NCI-H2171 (cell line): ENCODE data around the gene USP24.

Source experiments
- DNase-seq: peaks from one replicate; lab custom pipeline; 2025; lab: John Stamatoyannopoulos, UW

Gene USP24, protein sequence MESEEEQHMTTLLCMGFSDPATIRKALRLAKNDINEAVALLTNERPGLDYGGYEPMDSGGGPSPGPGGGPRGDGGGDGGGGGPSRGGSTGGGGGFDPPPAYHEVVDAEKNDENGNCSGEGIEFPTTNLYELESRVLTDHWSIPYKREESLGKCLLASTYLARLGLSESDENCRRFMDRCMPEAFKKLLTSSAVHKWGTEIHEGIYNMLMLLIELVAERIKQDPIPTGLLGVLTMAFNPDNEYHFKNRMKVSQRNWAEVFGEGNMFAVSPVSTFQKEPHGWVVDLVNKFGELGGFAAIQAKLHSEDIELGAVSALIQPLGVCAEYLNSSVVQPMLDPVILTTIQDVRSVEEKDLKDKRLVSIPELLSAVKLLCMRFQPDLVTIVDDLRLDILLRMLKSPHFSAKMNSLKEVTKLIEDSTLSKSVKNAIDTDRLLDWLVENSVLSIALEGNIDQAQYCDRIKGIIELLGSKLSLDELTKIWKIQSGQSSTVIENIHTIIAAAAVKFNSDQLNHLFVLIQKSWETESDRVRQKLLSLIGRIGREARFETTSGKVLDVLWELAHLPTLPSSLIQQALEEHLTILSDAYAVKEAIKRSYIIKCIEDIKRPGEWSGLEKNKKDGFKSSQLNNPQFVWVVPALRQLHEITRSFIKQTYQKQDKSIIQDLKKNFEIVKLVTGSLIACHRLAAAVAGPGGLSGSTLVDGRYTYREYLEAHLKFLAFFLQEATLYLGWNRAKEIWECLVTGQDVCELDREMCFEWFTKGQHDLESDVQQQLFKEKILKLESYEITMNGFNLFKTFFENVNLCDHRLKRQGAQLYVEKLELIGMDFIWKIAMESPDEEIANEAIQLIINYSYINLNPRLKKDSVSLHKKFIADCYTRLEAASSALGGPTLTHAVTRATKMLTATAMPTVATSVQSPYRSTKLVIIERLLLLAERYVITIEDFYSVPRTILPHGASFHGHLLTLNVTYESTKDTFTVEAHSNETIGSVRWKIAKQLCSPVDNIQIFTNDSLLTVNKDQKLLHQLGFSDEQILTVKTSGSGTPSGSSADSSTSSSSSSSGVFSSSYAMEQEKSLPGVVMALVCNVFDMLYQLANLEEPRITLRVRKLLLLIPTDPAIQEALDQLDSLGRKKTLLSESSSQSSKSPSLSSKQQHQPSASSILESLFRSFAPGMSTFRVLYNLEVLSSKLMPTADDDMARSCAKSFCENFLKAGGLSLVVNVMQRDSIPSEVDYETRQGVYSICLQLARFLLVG (N-terminal part only)

DNA sequence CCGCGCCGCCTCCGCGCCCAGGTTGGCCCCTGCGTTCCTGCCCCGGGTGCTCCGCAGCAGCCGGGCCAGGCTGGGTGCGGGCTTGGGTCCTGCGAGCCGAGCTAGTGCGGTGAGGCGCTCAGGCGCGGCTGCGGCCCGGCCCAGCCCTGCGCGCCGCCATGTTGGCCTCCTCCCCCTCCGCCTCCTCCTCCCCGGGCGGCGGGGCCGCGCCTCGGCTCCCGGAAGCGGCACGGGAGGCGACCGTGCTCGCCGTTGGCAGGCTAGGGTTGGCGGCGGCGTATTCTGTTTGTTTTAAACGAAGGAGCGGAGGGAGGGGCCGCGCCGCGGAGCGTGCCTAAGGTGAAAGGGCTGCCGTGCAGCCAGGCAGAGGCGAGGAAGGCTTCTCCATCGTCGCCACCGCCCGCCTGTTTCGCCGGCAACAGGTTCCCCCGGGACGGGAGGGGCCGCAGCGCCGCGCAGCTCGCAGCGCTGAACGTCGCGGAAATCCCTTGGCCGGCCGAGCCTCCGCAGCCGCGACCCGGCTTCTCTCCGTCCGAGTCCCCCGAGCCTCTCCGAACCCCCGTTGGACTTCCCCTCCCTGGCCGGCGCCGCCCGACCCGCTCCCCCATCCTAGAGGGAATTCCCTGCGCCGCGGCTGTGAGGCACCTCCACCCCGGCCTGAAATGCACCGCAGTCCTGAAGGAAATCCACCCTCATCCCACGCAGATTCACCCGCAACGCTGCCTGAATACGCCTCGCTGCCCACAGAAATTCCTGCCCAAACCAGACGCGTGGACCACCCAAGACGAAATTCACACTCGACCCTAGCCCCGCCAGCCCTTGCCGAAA lies at the start of gene USP24:
Gene USP24 (minus strand): TSS at position 171 of the 828 bp plus-strand sequence. CDS start 251 bp downstream, outside the sequence.
- peak; percentile 70 for DNase-seq

DNA sequence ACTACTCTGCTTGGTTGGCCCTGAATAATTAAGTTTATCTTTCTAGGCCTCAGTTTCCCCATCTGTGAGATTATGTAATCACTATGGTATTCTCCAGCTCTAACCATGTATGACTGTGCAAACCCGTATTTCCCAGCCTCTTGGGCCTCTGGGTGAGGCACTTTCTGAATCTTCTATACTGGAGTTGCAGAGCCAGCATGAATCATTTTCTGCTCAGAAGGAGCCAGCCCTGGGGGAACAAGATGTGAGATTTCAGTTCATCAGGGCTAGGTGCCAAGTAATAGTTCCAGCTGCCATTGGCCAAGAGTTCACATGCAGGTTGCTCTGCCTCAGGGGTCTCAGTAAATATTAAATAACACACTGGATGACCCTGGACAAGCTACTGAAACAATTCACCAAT lies 47.7 kb upstream of the USP24 start:
- DNase-seq, result no peak

DNA sequence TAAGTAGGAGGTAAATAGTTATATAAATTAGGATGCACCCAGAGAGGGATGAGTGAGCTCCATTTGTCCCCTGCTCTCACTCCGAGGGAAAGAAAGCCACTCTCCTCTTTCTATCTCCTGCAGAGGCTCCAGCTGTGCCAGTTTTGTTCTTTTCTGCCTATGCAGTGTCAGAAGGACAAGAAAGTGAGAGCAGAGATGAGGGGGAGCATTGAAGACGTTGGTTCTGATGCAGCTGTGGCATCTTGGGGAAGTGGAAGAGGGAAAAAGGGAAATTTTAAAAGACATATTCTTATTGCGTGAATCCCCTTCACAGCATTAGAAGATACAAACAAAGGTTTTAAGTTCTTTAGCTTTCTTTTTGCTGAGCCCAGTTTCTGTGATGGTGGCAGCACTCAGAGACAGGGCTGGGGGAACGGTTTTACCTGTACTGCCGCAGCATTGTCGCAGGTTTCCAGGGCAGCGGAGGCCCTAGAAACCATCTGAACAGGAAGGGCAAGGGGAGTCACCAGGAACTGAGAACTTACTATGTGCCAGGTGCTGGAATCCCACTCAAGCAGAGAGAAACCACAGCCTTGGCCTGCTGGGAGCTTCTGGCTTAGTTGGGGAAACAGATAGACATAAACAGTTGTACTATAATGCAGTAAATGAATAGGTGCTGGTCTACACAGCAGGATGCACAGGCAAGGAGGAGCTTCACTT lies 44.9 kb upstream of the USP24 start:
- no peak for DNase-seq

DNA sequence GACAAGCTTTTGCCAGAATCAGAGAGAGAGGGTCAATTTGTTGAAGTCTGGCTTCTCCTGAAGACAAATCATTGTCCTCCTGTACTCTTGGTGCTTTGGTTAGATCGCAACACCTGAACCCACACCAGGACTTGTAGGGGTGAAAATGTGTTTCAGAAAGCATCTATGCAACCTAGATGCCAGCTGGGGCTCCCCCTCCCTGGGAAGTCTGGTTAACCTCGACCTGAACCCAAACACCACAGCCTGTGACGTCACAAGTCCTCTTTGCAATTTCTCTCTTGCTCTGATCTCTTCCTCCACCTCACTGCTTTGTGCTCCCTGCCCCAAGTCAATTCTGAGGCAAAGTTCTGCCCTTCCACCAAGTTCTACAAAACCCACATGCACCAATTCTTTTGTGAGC lies 42.8 kb upstream of the USP24 start:
- no peak for DNase-seq

DNA sequence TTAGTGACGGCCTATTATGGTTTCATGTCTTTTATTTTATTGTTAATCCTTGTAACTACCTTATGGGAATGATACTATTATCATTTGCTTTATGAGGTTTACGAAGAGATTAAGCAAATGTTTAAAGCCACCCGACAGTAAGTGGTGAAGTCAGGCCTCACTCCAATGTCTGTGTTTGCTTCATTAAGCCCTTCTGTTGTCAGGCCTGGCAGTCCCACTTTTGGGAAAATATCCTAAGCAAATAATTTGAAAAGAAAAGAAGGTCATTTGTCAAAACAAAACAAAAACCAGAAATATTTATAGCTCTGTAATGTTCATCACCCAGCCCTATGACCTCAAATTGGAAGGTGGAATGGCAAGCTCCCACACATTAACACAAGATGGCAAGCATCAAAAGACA lies 40.7 kb upstream of the USP24 start:
- no peak for DNase-seq

DNA sequence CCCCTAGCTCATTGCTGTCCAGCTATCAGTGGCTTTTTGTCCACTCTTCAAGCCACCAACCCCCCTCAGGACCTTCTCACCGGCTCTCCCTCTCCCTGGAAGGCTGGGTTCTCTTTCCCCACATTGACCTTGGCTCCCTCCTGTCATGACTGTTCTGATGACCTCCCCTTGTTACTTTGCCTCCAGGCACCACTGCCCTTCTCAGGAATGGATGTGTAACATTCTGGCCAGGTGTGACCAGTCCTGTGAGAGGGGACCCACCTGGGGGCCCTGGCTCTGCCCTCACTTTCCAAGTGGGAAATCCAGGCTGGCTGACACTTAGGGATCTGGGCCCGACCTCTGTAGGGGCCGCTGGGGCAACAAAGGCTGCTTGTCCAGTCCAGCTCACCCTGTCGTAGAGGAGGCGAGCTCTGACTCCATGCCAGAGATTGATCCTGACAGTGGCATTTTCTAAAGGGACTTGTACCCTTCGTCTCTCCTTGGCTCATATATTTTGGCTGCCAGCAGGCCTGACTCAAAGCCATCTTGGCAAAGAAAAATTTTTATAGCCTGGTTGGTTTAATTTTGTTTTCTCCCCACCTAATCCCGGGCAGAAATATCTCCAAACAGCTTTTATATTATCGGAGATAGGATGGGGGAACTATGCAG lies 37.9 kb upstream of the USP24 start:
- no peak for DNase-seq

DNA sequence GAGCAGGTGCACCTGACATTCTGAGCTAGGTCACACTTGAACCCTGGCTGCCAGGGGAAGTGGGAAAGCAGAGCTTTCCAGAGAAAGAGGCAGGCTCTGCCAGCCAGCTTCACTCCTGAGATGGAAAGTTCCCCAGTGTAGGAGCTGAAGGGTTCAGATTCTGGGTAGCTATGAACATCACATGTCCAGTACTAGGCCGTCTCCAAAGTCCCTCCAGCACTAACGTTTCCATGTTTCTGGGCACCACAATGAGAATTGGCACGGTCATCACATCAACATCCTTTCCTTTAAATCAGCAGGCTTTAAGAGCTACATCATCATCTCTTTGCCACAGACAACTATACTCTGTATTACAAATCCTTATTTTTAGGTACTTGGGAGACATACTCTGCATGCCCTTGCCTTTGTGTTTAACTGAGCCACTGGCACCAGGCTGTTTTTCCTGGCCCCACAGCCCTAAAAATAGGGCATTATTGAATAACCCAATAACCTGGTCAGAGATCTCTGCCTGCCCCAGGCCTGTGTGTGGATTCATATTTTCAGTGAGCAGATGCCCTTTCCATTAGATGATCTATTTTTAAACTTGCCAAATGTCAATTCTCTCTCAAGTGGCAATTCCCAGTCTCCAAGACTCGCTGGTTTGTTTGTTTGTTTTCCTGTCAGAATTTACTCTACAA lies 35.4 kb upstream of the USP24 start:
- peak; percentile 5 for DNase-seq

DNA sequence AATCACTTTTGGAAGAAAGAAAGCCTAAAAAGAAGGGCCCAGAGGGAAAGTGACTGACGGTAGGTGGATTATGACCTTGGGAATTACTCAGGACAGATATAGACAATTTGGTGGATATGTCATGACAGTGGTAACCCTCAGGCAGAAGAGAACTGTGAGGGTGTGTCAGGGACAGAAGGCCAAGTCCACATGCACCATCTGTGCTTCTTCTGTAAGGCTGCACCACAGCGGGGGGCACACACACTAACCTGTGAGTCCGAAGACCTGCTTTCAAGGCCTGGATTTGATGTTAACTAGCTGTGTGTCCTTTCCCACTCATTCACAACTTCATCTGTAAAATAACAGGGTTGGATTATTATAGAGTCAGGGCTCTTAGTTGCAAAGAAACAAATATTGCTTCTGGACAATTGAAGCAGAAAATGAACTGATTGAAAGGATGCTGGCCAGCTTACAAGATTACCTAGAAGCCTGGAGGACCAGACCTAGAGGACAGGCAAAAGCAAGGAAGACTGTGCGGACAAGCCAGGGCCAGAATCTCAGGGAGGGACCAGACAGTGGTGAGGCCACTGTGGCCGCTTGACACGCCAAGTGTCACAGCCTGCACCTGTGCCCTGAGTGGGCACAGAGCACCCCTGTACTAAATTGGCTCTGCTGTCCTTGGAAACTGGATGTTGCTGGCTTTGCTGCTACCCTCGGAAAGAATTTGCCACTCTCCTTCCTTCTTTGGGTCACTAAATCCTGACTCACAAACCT lies 34.7 kb upstream of the USP24 start:
- DNase-seq, result peak; percentile 11

DNA sequence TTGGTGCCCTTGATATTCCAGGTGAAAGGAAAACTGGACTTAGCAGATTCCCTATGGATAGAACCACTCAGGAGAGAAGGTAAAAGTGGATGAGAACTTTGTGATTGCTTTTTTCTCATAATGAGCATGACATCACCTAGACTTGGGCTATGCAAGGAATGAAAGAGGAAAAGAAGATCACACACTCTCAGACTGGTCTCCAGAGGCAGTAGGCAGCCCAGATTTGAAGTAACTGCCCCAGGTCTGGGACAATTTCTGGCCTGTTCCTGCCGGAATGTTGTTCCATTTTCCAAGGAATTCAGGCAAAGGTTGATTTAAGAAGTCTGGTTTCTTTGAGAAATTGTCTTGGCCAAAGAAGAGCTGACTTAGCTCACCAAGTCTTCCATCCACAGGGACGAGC lies 31.7 kb upstream of the USP24 start:
- no peak for DNase-seq

DNA sequence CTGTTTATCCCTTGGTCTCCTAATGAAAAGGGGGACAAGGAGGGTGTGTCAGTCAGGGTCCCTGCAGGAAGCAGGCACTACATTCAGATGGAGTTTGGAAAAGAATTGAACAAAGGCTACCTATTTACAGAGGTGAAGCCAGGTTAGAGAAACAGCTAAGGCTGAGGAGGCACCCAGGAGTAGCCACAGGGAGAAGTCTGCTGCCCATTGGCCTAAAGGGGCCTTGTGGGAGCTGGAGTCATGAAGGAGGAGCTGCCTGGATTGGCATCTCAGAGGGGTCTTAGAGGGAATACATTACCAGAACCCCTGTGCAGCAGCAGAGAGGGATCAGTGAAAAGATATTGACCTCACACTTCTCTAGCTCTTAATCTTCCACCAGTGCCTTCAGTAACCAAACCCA lies 31.2 kb upstream of the USP24 start:
- no peak for DNase-seq

DNA sequence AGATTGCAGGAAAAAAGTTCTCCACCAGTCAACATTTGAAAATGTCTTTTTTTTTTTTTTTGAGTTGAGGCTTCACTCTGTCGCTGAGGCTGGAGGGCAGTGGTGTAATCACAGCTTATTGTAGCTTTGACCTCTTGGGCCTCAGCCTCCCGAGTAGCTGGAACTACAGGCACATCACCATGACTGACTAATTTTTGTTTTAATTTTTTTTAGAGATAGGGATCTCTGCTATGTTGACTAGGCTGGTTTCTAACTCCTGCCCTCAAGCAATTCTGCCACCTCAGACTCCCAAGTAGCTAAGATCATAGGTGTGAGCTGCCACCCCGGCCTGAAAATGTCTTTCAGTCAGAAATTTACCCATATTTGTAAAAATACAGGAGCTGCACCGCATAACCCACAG lies 30.6 kb upstream of the USP24 start:
- DNase-seq, result no peak

DNA sequence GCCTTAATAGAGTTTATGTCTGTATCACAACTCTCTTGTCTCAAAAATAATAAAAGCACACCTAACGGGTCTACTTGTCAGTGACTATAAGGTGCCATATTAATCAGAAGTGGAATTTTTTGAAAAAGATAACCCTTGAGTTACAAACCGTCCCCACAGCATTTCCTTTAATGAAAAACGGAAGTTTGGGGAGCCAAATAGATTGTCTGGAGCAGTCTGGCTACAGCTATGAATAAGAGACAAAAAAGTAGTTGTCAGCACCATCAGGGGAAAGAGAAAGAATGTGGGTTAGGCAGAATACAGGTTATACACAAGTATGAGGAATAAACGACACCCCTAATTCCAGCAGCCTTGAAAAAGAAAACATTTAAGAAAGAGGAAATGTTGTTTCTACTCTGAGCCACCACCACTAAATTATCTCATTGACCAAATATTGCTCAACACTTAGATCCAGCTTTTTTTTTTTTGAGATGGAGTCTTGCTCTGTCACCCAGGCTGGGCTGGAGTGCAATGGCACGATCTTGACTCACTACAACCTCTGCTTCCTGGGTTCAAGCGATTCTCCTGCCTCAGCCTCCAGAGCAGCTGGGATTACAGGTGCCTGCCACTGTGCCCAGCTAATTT lies 29.4 kb upstream of the USP24 start:
- DNase-seq, result no peak

DNA sequence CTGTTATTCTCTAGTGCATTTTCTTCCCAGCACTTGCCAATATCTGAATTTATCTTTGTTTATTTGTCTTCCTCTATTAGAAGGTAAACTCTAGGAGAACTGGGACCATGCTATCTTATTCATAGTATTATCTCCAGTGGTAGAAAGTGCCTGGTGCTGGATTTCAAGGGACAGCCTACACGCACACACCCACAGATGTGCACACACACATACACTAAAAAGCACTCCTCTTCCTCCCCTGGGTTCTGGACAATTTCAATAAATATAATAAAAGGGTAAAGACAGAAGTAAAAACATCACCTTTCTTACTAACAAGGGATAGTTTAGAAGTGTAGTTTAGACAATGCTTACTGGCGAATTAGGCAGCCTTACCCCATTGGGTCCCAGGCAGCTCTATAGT lies 28.5 kb upstream of the USP24 start:
- no peak for DNase-seq

DNA sequence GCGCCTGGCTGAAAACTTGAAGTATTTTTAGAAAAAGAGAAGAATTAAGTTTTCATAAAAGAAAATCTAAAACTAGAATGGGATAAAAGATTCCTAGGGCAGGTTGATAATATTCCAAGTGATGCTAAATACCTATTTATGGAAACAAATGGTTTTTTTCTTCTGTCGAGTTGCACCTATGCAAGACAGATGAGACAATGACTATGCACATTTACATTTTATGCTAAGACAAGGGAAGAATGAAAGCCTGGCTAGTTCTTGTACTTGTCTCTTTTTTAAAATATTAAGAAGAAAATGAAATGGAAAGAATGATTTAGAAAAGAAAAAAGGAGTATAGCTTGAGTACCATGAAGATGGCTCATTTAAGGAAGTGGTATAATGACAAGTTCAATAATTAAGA lies 24.4 kb upstream of the USP24 start:
- DNase-seq, result no peak

DNA sequence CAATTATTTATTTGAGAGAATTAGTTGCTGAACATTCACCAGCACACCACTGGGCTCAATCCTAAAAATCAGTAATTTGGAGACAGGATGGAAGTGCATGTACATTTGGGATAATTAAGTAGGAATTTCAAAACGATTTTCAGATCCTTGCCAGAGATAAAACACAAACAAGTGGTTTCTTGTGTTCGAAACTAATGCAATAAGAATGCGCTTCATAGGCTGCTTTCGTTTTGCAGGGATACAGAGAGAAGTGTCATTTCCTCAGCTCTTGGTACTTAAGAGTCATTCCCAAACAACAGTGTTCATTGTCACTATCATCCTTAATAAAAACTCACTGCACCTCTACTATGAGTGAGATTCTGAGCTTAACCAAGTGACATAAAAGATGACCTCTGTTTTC lies 20.6 kb upstream of the USP24 start:
- no peak for DNase-seq

DNA sequence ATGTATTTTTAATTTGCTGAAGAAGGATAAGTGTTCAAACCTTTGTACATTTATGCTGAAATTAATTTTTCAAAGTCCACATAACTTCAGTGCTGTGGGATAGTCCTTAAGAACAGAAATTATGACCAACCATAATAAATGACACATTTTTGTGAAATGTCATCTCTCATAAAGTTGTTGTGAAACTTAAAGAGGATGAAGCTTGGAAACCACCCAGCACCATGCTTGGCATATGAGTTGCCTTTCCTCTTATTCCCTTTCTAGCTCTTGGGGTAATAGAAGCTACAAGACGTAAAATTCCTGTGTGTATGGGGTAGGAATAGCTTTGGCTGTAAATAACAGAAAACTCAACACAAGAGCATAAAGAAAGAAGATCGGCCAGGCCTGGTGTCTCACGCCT lies 18.9 kb upstream of the USP24 start:
- DNase-seq, result no peak

DNA sequence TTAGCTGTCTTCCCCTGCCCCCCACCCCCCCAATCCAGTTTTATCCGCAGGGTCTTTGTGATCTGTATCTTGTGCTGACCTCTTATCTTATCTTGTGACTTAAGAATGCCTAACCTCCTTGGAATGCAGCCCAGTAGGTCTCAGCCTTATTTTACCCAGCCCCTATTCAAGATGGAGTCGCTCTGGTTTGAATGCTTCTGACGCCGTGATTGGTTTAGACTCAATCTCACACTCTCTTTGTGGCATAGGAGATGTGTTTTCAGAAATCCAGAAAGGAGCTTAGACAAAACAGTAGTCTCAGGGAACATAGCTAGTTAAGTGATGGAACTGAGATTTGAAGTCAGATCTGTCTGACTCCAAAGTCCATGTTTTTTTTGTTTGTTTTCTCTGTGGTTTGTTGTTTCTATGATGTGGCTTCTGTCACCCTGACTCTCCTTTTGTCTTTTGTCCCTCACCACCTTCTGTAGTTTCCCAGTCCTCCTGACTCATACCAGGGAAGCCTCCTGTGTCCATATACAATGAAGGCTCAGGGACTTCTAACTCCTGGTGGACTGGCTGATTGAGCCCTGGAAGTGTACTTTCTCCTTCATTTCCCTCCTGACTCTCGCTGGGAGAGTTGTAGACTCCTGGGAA lies 18.1 kb upstream of the USP24 start:
- no peak for DNase-seq
